Neuronal stem cell (in vitro differentiated cells): ENCODE results near the gene SAMD7.

Experiments
- DNase-seq: peaks from one replicate; pipeline ENCODE4 v3.0.0-alpha.2; 2013; ENCODE audit warnings: low spot score
- H2AFZ ChIP-seq: one replicate; pipeline ENCODE4 v1.6.1; 2013; ENCODE audit warnings: mild to moderate bottlenecking, low read length, inconsistent platforms
- H2AK5ac ChIP-seq: 2 replicates; pipeline ENCODE4 v1.6.1; 2013; ENCODE audit warnings: low read depth, mild to moderate bottlenecking, inconsistent platforms, low read length, moderate library complexity, mixed read lengths
- H2BK120ac ChIP-seq: 2 replicates; pipeline ENCODE4 v1.6.1; 2013; ENCODE audit warnings: low read depth, mild to moderate bottlenecking, inconsistent platforms, low read length, moderate library complexity, mixed read lengths
- H2BK12ac ChIP-seq: one replicate; pipeline ENCODE4 v1.6.1; 2013; ENCODE audit warnings: low read length, inconsistent platforms
- H2BK15ac ChIP-seq: 2 replicates; pipeline ENCODE4 v1.6.1; 2013; ENCODE audit warnings: mild to moderate bottlenecking, low read length, inconsistent platforms, mixed read lengths
- H2BK5ac ChIP-seq: one replicate; pipeline ENCODE4 v1.6.1; 2013; ENCODE audit warnings: inconsistent platforms, mild to moderate bottlenecking, low read length, moderate library complexity
- H3K14ac ChIP-seq: one replicate; pipeline ENCODE4 v1.6.1; 2013; ENCODE audit warnings: low read length, inconsistent platforms
- H3K18ac ChIP-seq: 2 replicates; pipeline ENCODE4 v1.6.1; 2013; ENCODE audit warnings: low read length, inconsistent platforms
- H3K23ac ChIP-seq: 2 replicates; pipeline ENCODE4 v1.6.1; 2013; ENCODE audit warnings: low read depth, mild to moderate bottlenecking, mixed read lengths, low read length, inconsistent platforms; ENCODE audit not compliant: poor library complexity
- H3K27ac ChIP-seq: replicated peaks from 3 replicates; pipeline ENCODE4 v1.5.1; 2013; ENCODE audit warnings: low read length, inconsistent platforms
- H3K27me3 ChIP-seq, 3 experiments: 2 replicates each; pipeline ENCODE4 v1.6.1; 2013; ENCODE audit warnings: low read length in 3 of 3, mild to moderate bottlenecking in 2 of 3, inconsistent platforms in 1 of 3, low read depth in 1 of 3, mixed read lengths in 1 of 3, moderate library complexity in 1 of 3; ENCODE audit not compliant: control insufficient read depth in 3 of 3, insufficient read depth in 3 of 3
- H3K36me3 ChIP-seq, 2 donors: replicated peaks in 1 of 2; 2 replicates each; pipeline ENCODE4 v1.6.1; 2013; ENCODE audit warnings: low read length in 2 of 2; ENCODE audit not compliant: control insufficient read depth in 2 of 2, insufficient read depth in 2 of 2
- H3K4ac ChIP-seq: 2 replicates; pipeline ENCODE4 v1.6.1; 2013; ENCODE audit warnings: inconsistent platforms, mild to moderate bottlenecking, low read length, moderate library complexity
- H3K4me1 ChIP-seq, 2 donors: 1 replicate in 1 of 2; 2 replicates in 1 of 2; pipeline ENCODE4 v1.6.1; 2013; ENCODE audit warnings: low read length in 2 of 2, low read depth in 1 of 2; ENCODE audit not compliant: control insufficient read depth in 2 of 2, insufficient read depth in 1 of 2
- H3K4me2 ChIP-seq: one replicate; pipeline ENCODE4 v1.6.1; 2013; ENCODE audit warnings: mild to moderate bottlenecking, low read length, inconsistent platforms; ENCODE audit not compliant: insufficient read depth, poor library complexity, severe bottlenecking
- H3K4me3 ChIP-seq, 2 donors: 2 replicates each; pipeline ENCODE4 v1.5.1; 2013; ENCODE audit warnings: low read length in 2 of 2, mild to moderate bottlenecking in 2 of 2, inconsistent platforms in 1 of 2, moderate library complexity in 1 of 2
- H3K79me1 ChIP-seq: one replicate; pipeline ENCODE4 v1.6.1; 2013; ENCODE audit warnings: low read depth, mild to moderate bottlenecking, inconsistent platforms, low read length, moderate library complexity
- H3K9ac ChIP-seq: one replicate; pipeline ENCODE4 v1.6.1; 2013; ENCODE audit warnings: mild to moderate bottlenecking, low read depth, low read length, inconsistent platforms; ENCODE audit not compliant: poor library complexity
- H3K9me3 ChIP-seq, 2 donors: replicated peaks in 1 of 2; 2 replicates each; pipeline versions ENCODE3 to v1.6.1; 2013; ENCODE audit warnings: low read length in 2 of 2, mild to moderate bottlenecking in 2 of 2, inconsistent platforms in 1 of 2, low read depth in 1 of 2, mixed read lengths in 1 of 2, moderate library complexity in 1 of 2; ENCODE audit not compliant: control insufficient read depth in 2 of 2, insufficient read depth in 1 of 2
- H4K8ac ChIP-seq: one replicate; pipeline ENCODE4 v1.6.1; 2013; ENCODE audit warnings: low read depth, mild to moderate bottlenecking, inconsistent platforms, low read length, moderate library complexity
- H4K91ac ChIP-seq: one replicate; pipeline ENCODE4 v1.6.1; 2013; ENCODE audit warnings: low read length, low read depth, mild to moderate bottlenecking, inconsistent platforms; ENCODE audit not compliant: poor library complexity
- WGBS, 2 donors: extraction: QIAGEN DNeasy Blood & Tissue Kit; methylation state at CpG; one replicate each; pipeline ENCODE4 v1.1.7; 2013; ENCODE audit warnings: missing lambda C conversion rate in 2 of 2, mixed read lengths in 1 of 2; ENCODE audit not compliant: insufficient read length in 2 of 2, insufficient replicate concordance in 1 of 2; ENCODE audit errors: extremely low coverage in 2 of 2; 5-methylcytosine and 5-hydroxymethylcytosine counted together

SAMD7 gene

GRCh38 chr3:169923831-169924230, 12.5 kb downstream of the SAMD7 start:
- Histone ChIP-seq H2AK5ac (no peak overlapping the region), H3K23ac (no peak overlapping the region), H2BK12ac (no peak overlapping the region), H3K79me1 (no peaks in the 10 kb centered on the region), H3K14ac (no peak overlapping the region), H3K4me3 (no peak overlapping the region), H2AFZ (no peak overlapping the region), H3K9me3 (no peaks in the 10 kb centered on the region), H3K27me3 (no peaks in the 10 kb centered on the region), H3K27ac (no peak overlapping the region), H3K4me1 (peaks cover 0 to 2% of the 10 kb centered on the region in 2 donors), H2BK120ac (no peak overlapping the region), H2BK5ac (no peak overlapping the region), H2BK15ac (no peak overlapping the region), H3K18ac (no peak overlapping the region), H3K4me2 (no peak overlapping the region), H4K8ac (no peak overlapping the region), H3K36me3 (no peaks in the 10 kb centered on the region), H4K91ac (no peak overlapping the region), H3K9ac (no peak overlapping the region), H3K4ac (no peak overlapping the region)
- WGBS, 2 donors = no CpG with 5 or more reads among the region's 1 CpG
- no peak for DNase-seq

GRCh38 chr3:169929830-169930519, 18.6 kb downstream of the SAMD7 start:
- Histone ChIP-seq H4K8ac (no peak overlapping the region), H3K9ac (no peak overlapping the region), H3K4me1 (peaks cover 0 to 4% of the 10 kb centered on the region in 2 donors), H2BK120ac (no peak overlapping the region), H3K36me3 (no peaks in the 10 kb centered on the region), H3K79me1 (no peaks in the 10 kb centered on the region), H3K27me3 (peaks cover 0 to 19% (median 0%) of the 10 kb centered on the region in 3 experiments), H3K4me2 (no peak overlapping the region), H4K91ac (no peak overlapping the region), H2AFZ (no peak overlapping the region), H3K18ac (no peak overlapping the region), H2BK15ac (no peak overlapping the region), H3K27ac (no peak overlapping the region), H3K9me3 (no peaks in the 10 kb centered on the region), H3K23ac (no peak overlapping the region), H3K4ac (no peak overlapping the region), H3K4me3 (no peak overlapping the region), H3K14ac (no peak overlapping the region), H2BK5ac (no peak overlapping the region), H2AK5ac (no peak overlapping the region), H2BK12ac (no peak overlapping the region)
- no CpG with 5 or more reads among the region's 3 CpGs for WGBS, 2 donors
- no peak for DNase-seq

- Histone ChIP-seq H2BK12ac (no peak overlapping the region), H4K91ac (no peak overlapping the region), H2BK120ac (no peak overlapping the region), H3K4me1 (peaks cover 0 to 4% of the 10 kb centered on the region in 2 donors), H3K9me3 (no peaks in the 10 kb centered on the region), H3K4me2 (no peak overlapping the region), H4K8ac (no peak overlapping the region), H3K27me3 (peaks cover 0 to 19% (median 0%) of the 10 kb centered on the region in 3 experiments), H3K79me1 (no peaks in the 10 kb centered on the region), H2BK5ac (no peak overlapping the region), H3K23ac (no peak overlapping the region), H3K4me3 (no peak overlapping the region), H3K18ac (no peak overlapping the region), H2AK5ac (no peak overlapping the region), H3K36me3 (no peaks in the 10 kb centered on the region), H3K27ac (no peak overlapping the region), H3K14ac (no peak overlapping the region), H2BK15ac (no peak overlapping the region), H3K4ac (no peak overlapping the region), H3K9ac (no peak overlapping the region), H2AFZ (no peak overlapping the region)
- no CpG with 5 or more reads among the region's 3 CpGs for WGBS, 2 donors
- DNase-seq = no peak
These were observed 19.5 kb downstream of the SAMD7 start for GRCh38 chr3:169930843-169931242.

- no peak overlapping the region for H3K14ac ChIP-seq
- no peak overlapping the region for H4K91ac ChIP-seq
- no peak overlapping the region for H2BK12ac ChIP-seq
- H2AK5ac ChIP-seq = no peak overlapping the region
- no peak overlapping the region for H2BK15ac ChIP-seq
- no peak overlapping the region for H3K23ac ChIP-seq
- H3K27ac ChIP-seq = no peak overlapping the region
- no peak overlapping the region for H3K9ac ChIP-seq
- no peaks in the 10 kb centered on the region for H3K79me1 ChIP-seq
- no peak overlapping the region for H3K4me3 ChIP-seq
- no peak overlapping the region for H3K4ac ChIP-seq
- no peak overlapping the region for H2BK5ac ChIP-seq
- no peak overlapping the region for H3K18ac ChIP-seq
- H3K36me3 ChIP-seq = no peaks in the 10 kb centered on the region
- H3K27me3 ChIP-seq = peaks cover 0 to 19% (median 0%) of the 10 kb centered on the region in 3 experiments
- WGBS, 2 donors = no CpG with 5 or more reads among the region's 14 CpGs
- no peak overlapping the region for H4K8ac ChIP-seq
- DNase-seq = no peak
- no peak overlapping the region for H2AFZ ChIP-seq
- H3K4me1 ChIP-seq = peaks cover 0 to 4% of the 10 kb centered on the region in 2 donors
- H3K9me3 ChIP-seq = no peaks in the 10 kb centered on the region
- H3K4me2 ChIP-seq = no peak overlapping the region
- no peak overlapping the region for H2BK120ac ChIP-seq
These were observed 20.6 kb downstream of the SAMD7 start for GRCh38 chr3:169931747-169932520.
